SW480 (cell line): ENCODE measurements around the gene CFDP1.
"Not testable (repeated sequence)": the region's sequence is repeated elsewhere in the genome, so short reads cannot be mapped to it uniquely, and the experiment has no call there.

Source experiments
- DNase-seq: peaks from one replicate; pipeline ENCODE4 v3.0.0-alpha.2; 2016; ENCODE audit warnings: low spot score

The CFDP1 gene

GRCh38 chr16:75293173-75293572 lies 140.1 kb downstream of the CFDP1 start:
- DNase-seq: no peak

DNA sequence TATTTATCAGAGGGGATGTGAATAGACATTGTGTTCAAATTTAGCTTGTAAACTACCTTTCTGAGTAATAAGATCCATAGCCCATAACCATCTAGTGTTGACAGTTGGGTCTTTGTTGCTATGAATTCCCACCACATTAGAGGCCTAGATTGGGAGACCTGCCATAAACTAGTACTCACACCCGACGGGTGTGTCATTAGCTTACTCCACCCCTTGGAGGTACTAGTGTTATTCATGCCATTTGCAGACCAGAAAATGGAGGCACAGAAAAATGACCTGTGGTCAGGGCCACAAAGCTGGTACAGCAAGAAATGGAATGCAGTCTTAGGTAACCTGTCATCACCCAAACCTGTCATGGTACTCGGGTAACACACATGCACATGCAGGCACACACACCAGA lies 140.6 kb downstream of the CFDP1 start:
- peak; percentile 61 for DNase-seq

- DNase-seq: no peak
Measured at GRCh38 chr16:75289189-75289588, 144.1 kb downstream of the CFDP1 start.

GRCh38 chr16:75288596-75289120 lies 144.6 kb downstream of the CFDP1 start:
- peak; percentile 83 for DNase-seq

GRCh38 chr16:75288181-75288580 lies 145.1 kb downstream of the CFDP1 start:
- DNase-seq: peak; percentile 25

DNA sequence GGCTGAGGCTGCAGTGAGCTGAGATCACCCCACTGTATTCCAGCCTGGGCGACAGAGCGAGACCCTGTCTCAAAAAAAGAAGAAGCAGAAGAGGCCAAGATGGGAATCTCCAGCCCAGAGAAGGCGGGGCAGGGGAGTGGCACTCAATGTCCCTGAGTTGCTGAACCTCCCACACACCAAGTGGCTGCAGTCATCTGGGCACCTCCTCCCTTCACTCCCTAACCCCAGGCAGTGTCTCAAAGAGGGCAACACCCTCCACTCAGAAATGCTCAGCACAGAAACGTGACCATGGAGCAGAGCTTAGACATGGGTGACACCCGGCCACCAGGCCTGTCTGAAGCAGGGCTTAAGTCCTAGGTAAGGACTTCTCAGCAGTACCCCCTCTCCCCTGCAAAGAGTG lies 145.6 kb downstream of the CFDP1 start:
- DNase-seq: no peak

- no peak for DNase-seq
Measured at GRCh38 chr16:75286389-75286788, 146.9 kb downstream of the CFDP1 start.

DNA sequence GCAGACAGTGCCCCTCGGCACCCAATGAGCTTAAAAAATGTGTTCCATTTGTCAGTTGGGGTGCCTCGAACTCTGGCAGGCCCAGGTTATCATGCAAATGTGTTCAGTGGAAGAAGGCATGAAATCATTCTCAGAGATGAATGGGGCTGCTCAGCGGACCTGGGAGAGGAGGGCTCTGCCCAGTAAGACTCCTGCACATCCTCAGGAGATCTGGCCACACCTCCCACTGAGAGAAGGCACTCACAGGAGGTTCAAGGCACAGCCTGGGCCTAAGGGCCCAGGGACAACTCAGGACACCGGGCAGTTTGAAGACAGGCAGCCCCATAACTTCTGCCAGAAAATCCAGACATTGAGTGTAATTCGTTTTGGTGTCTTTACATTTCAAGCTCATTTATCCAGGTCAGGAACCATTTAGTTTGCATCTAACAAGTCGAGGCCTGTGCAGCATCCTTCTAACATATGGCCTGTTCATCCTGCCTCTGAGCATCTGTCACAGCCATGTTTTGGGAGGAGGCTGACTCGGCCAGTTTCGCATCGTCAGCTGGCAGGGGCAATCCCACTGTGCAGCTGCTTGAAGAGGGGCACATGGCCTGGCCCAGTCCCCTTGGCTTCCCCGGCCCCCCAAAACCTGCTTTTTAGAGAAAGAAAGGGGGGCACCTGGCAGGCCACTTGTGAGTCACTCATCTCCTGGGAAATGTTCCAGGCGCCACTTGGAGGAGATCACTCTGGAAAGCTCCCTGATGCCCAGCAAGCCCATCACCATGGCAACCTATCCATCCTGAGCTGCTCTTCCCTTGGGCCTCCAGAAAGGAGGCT lies 150.6 kb downstream of the CFDP1 start:
- DNase-seq: no peak

DNA sequence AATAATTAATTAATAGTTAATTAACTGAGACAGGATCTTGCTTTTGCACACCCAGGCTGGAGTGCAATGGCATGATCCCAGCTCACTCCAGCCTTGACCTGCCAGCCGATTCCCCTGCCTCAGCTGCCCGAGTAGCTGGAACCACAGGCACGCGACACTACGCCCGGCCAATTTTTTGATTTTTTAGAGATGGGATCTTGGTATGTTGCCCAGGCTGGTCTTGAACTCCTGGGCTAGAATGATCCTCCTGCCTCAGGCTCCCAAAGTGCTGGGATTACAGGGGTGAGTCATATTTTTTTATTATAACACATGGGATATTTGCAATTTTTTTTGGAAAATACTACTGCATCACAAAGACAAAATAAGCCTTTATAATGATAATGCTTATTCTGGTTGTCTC lies 151.5 kb downstream of the CFDP1 start:
- DNase-seq: no peak

DNA sequence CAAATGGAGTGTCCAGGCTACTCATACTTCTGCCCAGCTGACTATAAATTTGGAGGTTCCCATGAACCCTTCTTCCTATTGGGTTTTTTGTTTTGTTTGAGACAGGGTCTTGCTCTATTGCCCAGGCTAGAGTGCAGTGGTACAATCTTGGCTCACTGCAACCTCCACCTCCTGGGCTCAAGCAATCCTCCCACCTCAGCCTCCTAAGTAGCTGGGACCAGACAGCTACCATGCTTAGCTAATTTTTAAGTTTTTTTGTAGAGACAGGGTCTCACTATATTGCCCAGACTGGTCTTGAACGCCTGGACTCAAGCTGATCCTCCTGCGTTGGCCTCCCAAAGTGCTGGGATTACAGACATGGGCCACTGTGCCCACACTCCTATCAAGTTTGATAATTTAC lies 152.3 kb downstream of the CFDP1 start:
- DNase-seq: not testable (repeated sequence)

GRCh38 chr16:75280331-75280804 lies 152.9 kb downstream of the CFDP1 start:
- no peak for DNase-seq

DNA sequence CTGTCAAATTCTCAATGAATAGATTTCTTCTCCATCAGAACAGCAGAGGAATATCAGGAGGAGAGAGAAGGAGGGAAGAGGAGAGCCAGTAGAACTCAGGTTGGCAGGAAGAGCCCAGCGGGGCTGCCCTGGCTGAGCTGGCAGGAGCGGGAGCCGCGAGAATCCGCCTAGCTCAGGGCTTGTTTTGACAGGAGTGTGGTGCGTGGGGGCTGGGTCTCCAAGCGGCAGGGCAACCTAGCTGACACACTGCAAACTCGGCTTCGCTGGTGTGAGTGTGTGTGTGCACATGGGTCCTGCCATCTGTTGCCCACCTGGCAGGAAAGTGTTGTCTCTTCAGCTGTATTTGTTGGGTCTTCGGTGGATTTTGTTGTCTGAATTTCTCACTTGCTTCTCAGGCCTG lies 154.0 kb downstream of the CFDP1 start:
- no peak for DNase-seq

GRCh38 chr16:75273054-75273925 lies 160.0 kb downstream of the CFDP1 start:
- peak; percentile 43 for DNase-seq

DNA sequence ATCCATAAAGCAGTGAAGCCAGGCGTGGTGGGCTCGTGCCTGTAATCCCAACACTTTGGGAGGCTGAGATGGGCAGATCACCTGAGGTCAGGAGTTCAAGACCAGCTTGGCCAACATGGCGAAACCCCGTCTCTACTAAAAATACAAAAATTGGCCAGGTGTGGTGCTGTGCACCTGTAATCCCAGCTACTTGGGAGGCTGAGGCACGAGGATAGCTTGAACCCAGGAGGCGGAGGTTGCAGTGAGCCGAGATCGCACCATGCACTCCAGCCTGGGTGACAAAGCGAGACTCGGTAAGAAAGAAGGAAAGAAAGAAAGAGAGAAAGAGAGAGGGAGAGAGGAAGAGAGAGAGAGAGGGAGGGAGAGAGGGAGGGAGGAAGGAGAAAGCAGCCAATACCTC lies 160.7 kb downstream of the CFDP1 start:
- DNase-seq: not testable (repeated sequence)

DNA sequence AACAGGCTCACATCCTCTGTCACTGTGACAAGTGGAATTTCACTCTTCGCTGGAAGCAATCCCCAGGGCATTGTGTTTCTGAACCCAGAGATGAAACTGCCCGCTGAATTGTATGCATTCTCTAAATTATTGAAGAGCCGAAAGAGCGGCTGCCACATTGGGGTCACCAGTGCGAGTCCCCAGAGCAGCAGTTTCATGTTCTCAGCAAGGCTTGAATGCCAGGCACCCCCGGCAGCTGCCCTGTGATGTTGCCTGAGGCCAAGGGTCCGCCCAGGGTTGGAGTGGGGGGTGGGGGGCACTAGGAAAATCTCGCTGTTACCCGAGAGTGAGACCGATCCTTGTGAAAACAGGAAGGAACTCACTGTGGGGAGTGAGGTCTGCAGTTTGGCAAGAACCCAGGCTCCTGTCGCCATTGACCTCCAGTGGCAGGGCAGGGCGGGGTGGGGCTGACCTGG lies 161.2 kb downstream of the CFDP1 start:
- no peak for DNase-seq

GRCh38 chr16:75271441-75272096 lies 161.7 kb downstream of the CFDP1 start:
- no peak for DNase-seq

GRCh38 chr16:75269358-75269757 lies 163.9 kb downstream of the CFDP1 start:
- DNase-seq: not testable (repeated sequence)

GRCh38 chr16:75267631-75268264 lies 165.6 kb downstream of the CFDP1 start:
- peak; percentile 87 for DNase-seq

GRCh38 chr16:75266738-75267630 lies 166.3 kb downstream of the CFDP1 start:
- DNase-seq: no peak

GRCh38 chr16:75265911-75266701 lies 167.2 kb downstream of the CFDP1 start:
- peak; percentile 70 for DNase-seq
